HepG2 (cell line): Measurements from ENCODE around the gene RPRD2. TPM values are rescaled to one million over a fixed set of nuclear protein-coding genes. Genes with fewer than 3 reads are reported as not detected.

Source experiments
- ATAC-seq: fragments of 200-7000 bp; cut with Tn5 transposase; 3 replicates; pipeline ENCODE4 v1.9.1; 2020; ENCODE audit warnings: mild to moderate bottlenecking, moderate library complexity
- BruUV-seq: library from RNA; stranded (reverse); fragments of 400-500 nt; replicated peaks from 2 replicates; lab custom pipeline; 2021; lab: Mats Ljungman, UMichigan
- CTCF ChIA-PET: fragments of 300-600 bp; formaldehyde crosslinking; extraction: SDS; loops from one replicate; lab custom pipeline; 2021; ENCODE audit warnings: low total read pairs, inconsistent platforms, low intra/inter-chr PET ratio; lab: Yijun Ruan, JAX
- POLR2A ChIA-PET: fragments of 350-600 bp; sonication (Branson Sonifier 250); formaldehyde crosslinking; loops from one replicate; lab custom pipeline; 2020; ENCODE audit warnings: antibody characterized with exemption, inconsistent platforms; lab: Yijun Ruan, JAX
- DNase-seq: peaks from one replicate; pipeline ENCODE4 v3.0.0-alpha.2; 2015; ENCODE audit warnings: low spot score
- FAIRE-seq: peaks from 3 replicates; lab custom pipeline; 2011; peaks lifted over from hg19 to GRCh38; lab: Jason Lieb, UNC
- H2AFZ ChIP-seq: one replicate; pipeline ENCODE4 v1.6.1; 2011; ENCODE audit warnings: low read length, inconsistent platforms
- H3K27ac ChIP-seq: fragments of 300-600 bp; 3 replicates; pipeline ENCODE4 v1.8.0; 2011; ENCODE audit warnings: mixed run types, mild to moderate bottlenecking, mixed read lengths, low read length, inconsistent platforms; ENCODE audit not compliant: insufficient read depth; ENCODE audit errors: extremely low read length
- H3K27me3 ChIP-seq, 2 experiments: fragments of 200-600 bp in 1 of 2; 2 replicates in 1 of 2; 3 replicates in 1 of 2; pipeline versions ENCODE4 v1.6.0 to v1.8.0; 2011; ENCODE audit warnings: low read length in 2 of 2, mild to moderate bottlenecking in 2 of 2, moderate library complexity in 2 of 2, inconsistent platforms in 1 of 2; ENCODE audit not compliant: insufficient read depth in 2 of 2, control insufficient read depth in 1 of 2
- H3K36me3 ChIP-seq, 2 experiments: fragments of 200-600 bp in 1 of 2; replicated peaks in 1 of 2; 2 replicates in 1 of 2; 3 replicates in 1 of 2; pipeline versions ENCODE4 v1.5.1 to v1.8.0; 2011; ENCODE audit warnings: low read length in 2 of 2, inconsistent platforms in 1 of 2; ENCODE audit not compliant: insufficient read depth in 2 of 2, control insufficient read depth in 1 of 2
- H3K4me1 ChIP-seq: 2 replicates; pipeline ENCODE4 v1.5.1; 2012; ENCODE audit warnings: low read length, inconsistent platforms; ENCODE audit not compliant: insufficient read depth
- H3K4me2 ChIP-seq: 2 replicates; pipeline ENCODE4 v1.6.0; 2011; ENCODE audit warnings: low read depth, low read length, inconsistent platforms
- H3K4me3 ChIP-seq, 3 experiments: fragments of 200-600 bp in 1 of 3; sonication (generic), shearing (Covaris generic) in 1 of 3; replicated peaks in 1 of 3; 2 replicates each; pipeline ENCODE4 v1.5.1; 2011 to 2016; ENCODE audit warnings: low read length in 3 of 3, inconsistent platforms in 2 of 3, low read depth in 2 of 3, mild to moderate bottlenecking in 2 of 3, control low read depth in 1 of 3, mixed read lengths in 1 of 3; ENCODE audit not compliant: insufficient read depth in 1 of 3
- H3K79me2 ChIP-seq: one replicate; pipeline ENCODE4 v1.6.1; 2011; ENCODE audit warnings: low read length, inconsistent platforms; ENCODE audit not compliant: insufficient read depth
- H3K9ac ChIP-seq: 2 replicates; pipeline ENCODE4 v1.6.0; 2011; ENCODE audit warnings: mild to moderate bottlenecking, low read depth, low read length, inconsistent platforms; ENCODE audit not compliant: insufficient read depth
- H3K9me3 ChIP-seq: 2 replicates; pipeline ENCODE4 v1.5.1; 2012; ENCODE audit warnings: mild to moderate bottlenecking, low read length
- H4K20me1 ChIP-seq: 2 replicates; pipeline ENCODE4 v1.6.0; 2011; ENCODE audit warnings: inconsistent platforms, mild to moderate bottlenecking, low read length, moderate library complexity; ENCODE audit not compliant: insufficient read depth
- AGO2 ChIP-seq: fragments of 200-400 bp; formaldehyde crosslinking; optimal IDR thresholded peaks from 2 replicates; pipeline ENCODE3; 2017; ENCODE audit warnings: mild to moderate bottlenecking, low read depth, low read length, moderate library complexity
- FOXA3 ChIP-seq: IDR thresholded peaks from 2 replicates; pipeline ENCODE4 v1.6.1; 2016; ENCODE audit warnings: missing genetic modification reagents, missing compliant biosample characterization
- MTA3 ChIP-seq: sonication (generic); formaldehyde crosslinking; IDR thresholded peaks from 2 replicates; pipeline ENCODE4 v1.4.0; 2020; ENCODE audit warnings: missing genetic modification reagents
- YEATS2 ChIP-seq: sonication (generic); formaldehyde crosslinking; IDR thresholded peaks from 2 replicates; pipeline ENCODE4 v1.4.0; 2020; ENCODE audit warnings: missing genetic modification reagents, borderline replicate concordance
- ZC3H13 ChIP-seq: sonication (generic); formaldehyde crosslinking; IDR thresholded peaks from 2 replicates; pipeline ENCODE4 v1.8.1; 2023; ENCODE audit warnings: mild to moderate bottlenecking, missing genetic modification reagents, moderate library complexity
- ZNF431 ChIP-seq: sonication (generic); formaldehyde crosslinking; IDR thresholded peaks from 2 replicates; pipeline ENCODE4 v1.9.0; 2022; ENCODE audit warnings: missing genetic modification reagents, low read depth, mild to moderate bottlenecking, borderline replicate concordance
- ZNF629 ChIP-seq: sonication (generic); formaldehyde crosslinking; conservative IDR thresholded peaks from 2 replicates; pipeline ENCODE4 v1.5.0; 2020; ENCODE audit warnings: missing genetic modification reagents
- ZNF687 ChIP-seq: sonication (generic); formaldehyde crosslinking; IDR thresholded peaks from 2 replicates; pipeline ENCODE4 v1.5.1; 2020; ENCODE audit warnings: mild to moderate bottlenecking, missing genetic modification reagents, moderate library complexity
- ZNF704 ChIP-seq: sonication (generic); formaldehyde crosslinking; IDR thresholded peaks from 2 replicates; pipeline ENCODE4 v1.8.1; 2023; ENCODE audit warnings: mild to moderate bottlenecking, inconsistent platforms, moderate library complexity, missing genetic modification reagents, borderline replicate concordance
- WGBS: methylation state at CpG from one replicate; pipeline ENCODE4 v1.1.6; 2017; ENCODE audit warnings: low lambda C conversion rate; 5-methylcytosine and 5-hydroxymethylcytosine counted together
- in situ Hi-C: cut with HindIII; loops from 2 replicates; pipeline ENCODE4 v1.10.0; 2017; ENCODE audit warnings: low pct_unique_long_range_greater_than_20kb; ENCODE audit not compliant: extremely low pct_ligation_motif_present
- intact Hi-C: fragments of 100-400 bp; cut with micrococcal nuclease; formaldehyde crosslinking; loops from one replicate; pipeline ENCODE4 v1.10.0; 2022; ENCODE audit not compliant: unreplicated experiment
- polyA plus RNA-seq, 8 experiments: library from polyadenylated mRNA; depleted of rRNA in 3 of 8; stranded (reverse) in 7 of 8; unstranded in 1 of 8; fragments of >200 nt; fragmentation: Illumina TruSeq in 4 of 8; extraction: Trizol in 4 of 8; gene quantifications; 2 replicates each; pipeline versions ENCODE4 v1.2.1 to v1.2.3, GENCODE V29; 2011 to 2016; ENCODE audit warnings: low read depth in 4 of 8, missing spikeins in 1 of 8, mixed read lengths in 1 of 8; ENCODE audit not compliant: insufficient read depth in 1 of 8
- total RNA-seq, 5 experiments: library from RNA; depleted of rRNA; stranded (reverse); fragments of >200 nt; fragmentation: Illumina TruSeq; extraction: Trizol; gene quantifications; 2 replicates each; pipeline ENCODE4 v1.2.3, GENCODE V29; 2016; ENCODE audit warnings: low read depth in 1 of 5

Gene RPRD2
- total and polyA plus RNA-seq, 2 of the 13 experiments (the other 11 are each of a cell fraction or from before 2014, with no cell fraction given): 8.0 to 8.9 TPM

- Histone ChIP-seq H3K4me3 (peak overlapping the region in 1 of 3 experiments; percentile 30; a peak in 1 of 6 replicates), H3K36me3 (peaks cover 19 to 39% of the 10 kb centered on the region in 2 experiments), H2AFZ (no peak overlapping the region), H3K4me1 (peaks cover 69% of the 10 kb centered on the region), H3K27me3 (no peaks in the 10 kb centered on the region), H3K27ac (peak overlapping the region; percentile 61), H4K20me1 (no peaks in the 10 kb centered on the region), H3K9me3 (no peaks in the 10 kb centered on the region), H3K4me2 (no peak overlapping the region), H3K9ac (no peak overlapping the region), H3K79me2 (no peaks in the 10 kb centered on the region)
- no peak for TF ChIP-seq MTA3 (CRISPR knock-in tag)
- TF ChIP-seq ZNF704 (CRISPR knock-in tag): no peak
- TF ChIP-seq ZNF629 (CRISPR knock-in tag): peak; percentile 44; the same call in 1 of the 2 replicates
- TF ChIP-seq ZNF431 (CRISPR knock-in tag): no peak
- BruUV-seq: no TSS peak
- no peak for ATAC-seq
- intact Hi-C loops: no loop called here
- CTCF ChIA-PET: no interaction called here
- in situ Hi-C loops: loop anchor here (5.0 kb wide), 1 partner anchor 83 kb away; no protein-coding TSS in a partner anchor
- POLR2A ChIA-PET: interaction anchor here (1.7 kb wide), 1 partner anchor 63 kb away, joined by 5 read pairs; no protein-coding TSS in a partner anchor
- WGBS: 63% methylated on average over 1 of the region's 1 CpG
- DNase-seq: no peak
- no peak for FAIRE-seq
Observed at GRCh38 chr1:150469291-150469690, 105.3 kb downstream of the RPRD2 start.

GRCh38 chr1:150472601-150473200 lies 108.8 kb downstream of the RPRD2 start:
- Histone ChIP-seq H3K4me3 (no peak overlapping the region), H3K9me3 (no peaks in the 10 kb centered on the region), H3K27me3 (no peaks in the 10 kb centered on the region)
- ChIA-PET CTCF (no interaction called here), POLR2A (no interaction called here)
- in situ Hi-C loops: no loop called here
- 96% methylated on average over 5 of the region's 10 CpGs for WGBS
- no peak for TF ChIP-seq YEATS2
- peak; percentile 41 for TF ChIP-seq AGO2
- TF ChIP-seq ZNF687 (CRISPR knock-in tag): peak; percentile 50
- TF ChIP-seq ZC3H13: peak; percentile 28; the same call in 1 of the 2 replicates
- no peak for TF ChIP-seq FOXA3 (CRISPR knock-in tag)
- TF ChIP-seq, all 625 proteins: peak for 3
- Histone ChIP-seq H2AFZ (no peak overlapping the region), H4K20me1 (no peaks in the 10 kb centered on the region), H3K36me3 (peaks cover 17 to 29% of the 10 kb centered on the region in 2 experiments), H3K9ac (no peak overlapping the region), H3K4me2 (no peak overlapping the region), H3K27ac (peak overlapping the region; percentile 67), H3K4me1 (peaks cover 93% of the 10 kb centered on the region), H3K79me2 (no peaks in the 10 kb centered on the region)
- no peak for ATAC-seq
- no peak for DNase-seq
- intact Hi-C loops: no loop called here
- FAIRE-seq: no peak
- BruUV-seq: no TSS peak
